ENCODE measurements around the gene GLYR1. TPM values are rescaled to one million over a fixed set of nuclear protein-coding genes. Genes with fewer than 3 reads are reported as not detected.

GLYR1 gene
- total RNA-seq, 1 experiment from 2014 or later: 117 TPM

DNA sequence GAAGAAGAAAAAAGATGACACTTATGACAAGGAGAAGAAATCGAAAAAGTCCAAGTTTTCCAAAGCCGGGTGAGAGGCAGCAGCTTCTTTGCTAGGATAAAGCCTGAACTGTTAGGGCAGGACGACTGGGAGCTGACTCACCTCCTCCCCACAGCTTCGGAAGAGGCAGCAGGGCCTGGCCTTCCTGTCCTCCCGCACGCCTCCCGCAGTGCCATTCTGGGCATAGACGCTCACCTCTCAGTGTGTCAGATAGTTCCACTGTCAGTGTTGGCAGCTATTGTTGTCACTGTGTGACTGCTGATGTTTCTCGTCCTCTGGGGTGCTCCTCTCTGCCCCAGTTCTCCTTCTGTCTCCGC, 12.8 kb upstream of the GLYR1 start:
- Mint-ChIP-seq H3K4me1 (ENCODE audit: low read depth, unreplicated experiment) (no peaks in the 10 kb centered on the region), H3K27me3 (ENCODE audit: insufficient read depth, unreplicated experiment) (no peaks in the 10 kb centered on the region), H3K9me3 (ENCODE audit: unreplicated experiment) (no peaks in the 10 kb centered on the region), H3K27ac (ENCODE audit: unreplicated experiment) (no peak overlapping the region), H3K4me3 (ENCODE audit: unreplicated experiment) (no peak overlapping the region), H3K36me3 (ENCODE audit: insufficient read depth, unreplicated experiment) (peaks cover 61% of the 10 kb centered on the region)
- intact Hi-C loops (cut with micrococcal nuclease; ENCODE audit: unreplicated experiment): no loop called here
- Histone ChIP-seq H3K36me3 (ENCODE audit: control insufficient read depth, insufficient read depth, low read length) (peaks cover 1% of the 10 kb centered on the region; the same call in 1 of the 2 replicates), H3K27me3 (replicated peaks; ENCODE audit: control insufficient read depth, insufficient read depth, low read length) (no peaks in the 10 kb centered on the region), H3K4me3 (ENCODE audit: low read depth, low read length) (no peak overlapping the region), H3K4me1 (no peaks in the 10 kb centered on the region), H3K9me3 (no peaks in the 10 kb centered on the region)
- ChIA-PET POLR2A (no interaction called here), CTCF (interaction anchor here (2.1 kb wide), 1 partner anchor 76 kb away, joined by 4 read pairs; no protein-coding TSS in a partner anchor)
- TF ChIP-seq, protein P1, sequence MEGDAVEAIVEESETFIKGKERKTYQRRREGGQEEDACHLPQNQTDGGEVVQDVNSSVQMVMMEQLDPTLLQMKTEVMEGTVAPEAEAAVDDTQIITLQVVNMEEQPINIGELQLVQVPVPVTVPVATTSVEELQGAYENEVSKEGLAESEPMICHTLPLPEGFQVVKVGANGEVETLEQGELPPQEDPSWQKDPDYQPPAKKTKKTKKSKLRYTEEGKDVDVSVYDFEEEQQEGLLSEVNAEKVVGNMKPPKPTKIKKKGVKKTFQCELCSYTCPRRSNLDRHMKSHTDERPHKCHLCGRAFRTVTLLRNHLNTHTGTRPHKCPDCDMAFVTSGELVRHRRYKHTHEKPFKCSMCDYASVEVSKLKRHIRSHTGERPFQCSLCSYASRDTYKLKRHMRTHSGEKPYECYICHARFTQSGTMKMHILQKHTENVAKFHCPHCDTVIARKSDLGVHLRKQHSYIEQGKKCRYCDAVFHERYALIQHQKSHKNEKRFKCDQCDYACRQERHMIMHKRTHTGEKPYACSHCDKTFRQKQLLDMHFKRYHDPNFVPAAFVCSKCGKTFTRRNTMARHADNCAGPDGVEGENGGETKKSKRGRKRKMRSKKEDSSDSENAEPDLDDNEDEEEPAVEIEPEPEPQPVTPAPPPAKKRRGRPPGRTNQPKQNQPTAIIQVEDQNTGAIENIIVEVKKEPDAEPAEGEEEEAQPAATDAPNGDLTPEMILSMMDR (IDR thresholded peaks at IDR 0.05; ENCODE audit: insufficient read depth in 1 of 2, low read depth in 1 of 2, low read length in 1 of 2, severe bottlenecking in 1 of 2, unreplicated experiment in 1 of 2): no peak
- no peak for DNase-seq
- no TSS peak for BruUV-seq (replicated peaks)

GRCh38 chr16:4859190-4859899, 12.3 kb upstream of the GLYR1 start:
- no TSS peak for BruUV-seq (replicated peaks)
- H3K4me3 ChIP-seq (ENCODE audit: low read depth, low read length): no peak overlapping the region
- Mint-ChIP-seq H3K36me3 (ENCODE audit: insufficient read depth, unreplicated experiment) (peaks cover 67% of the 10 kb centered on the region), H3K4me3 (ENCODE audit: unreplicated experiment) (no peak overlapping the region), H3K9me3 (ENCODE audit: unreplicated experiment) (no peaks in the 10 kb centered on the region), H3K27ac (ENCODE audit: unreplicated experiment) (no peak overlapping the region), H3K4me1 (ENCODE audit: low read depth, unreplicated experiment) (no peaks in the 10 kb centered on the region), H3K27me3 (ENCODE audit: insufficient read depth, unreplicated experiment) (no peaks in the 10 kb centered on the region)
- no peaks in the 10 kb centered on the region for H3K27me3 ChIP-seq (replicated peaks; ENCODE audit: control insufficient read depth, insufficient read depth, low read length)
- ChIA-PET POLR2A (no interaction called here), CTCF (no interaction called here)
- no peaks in the 10 kb centered on the region for H3K4me1 ChIP-seq
- H3K36me3 ChIP-seq (ENCODE audit: control insufficient read depth, insufficient read depth, low read length): peaks cover 1% of the 10 kb centered on the region; the same call in 1 of the 2 replicates
- no peaks in the 10 kb centered on the region for H3K9me3 ChIP-seq
- intact Hi-C loops (cut with micrococcal nuclease; ENCODE audit: unreplicated experiment): no loop called here
- TF ChIP-seq, protein P1 (IDR thresholded peaks at IDR 0.05; ENCODE audit: insufficient read depth in 1 of 2, low read depth in 1 of 2, low read length in 1 of 2, severe bottlenecking in 1 of 2, unreplicated experiment in 1 of 2): no peak
- DNase-seq: no peak

DNA sequence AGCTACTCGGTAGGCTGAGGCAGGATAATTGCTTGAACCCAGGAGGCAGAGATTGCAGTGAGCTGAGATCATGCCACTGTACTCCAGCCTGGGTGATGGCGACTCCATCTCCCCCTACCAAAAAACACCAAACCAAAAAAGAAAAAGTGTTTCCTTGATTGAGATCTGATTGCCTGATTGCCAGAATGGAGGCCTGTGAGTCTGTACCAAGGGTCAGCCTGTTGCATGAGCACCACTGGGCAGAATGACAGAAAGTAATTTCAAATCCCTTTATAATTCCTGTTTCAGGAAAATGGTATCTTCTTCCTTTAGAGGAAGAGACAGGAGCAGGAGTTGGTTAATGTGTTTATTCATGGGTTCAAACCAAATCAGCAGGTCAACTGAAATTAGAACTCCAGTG, 8.7 kb upstream of the GLYR1 start:
- Histone ChIP-seq H3K4me3 (ENCODE audit: low read depth, low read length) (no peak overlapping the region), H3K4me1 (peaks cover 5% of the 10 kb centered on the region), H3K36me3 (ENCODE audit: control insufficient read depth, insufficient read depth, low read length) (peaks cover 1% of the 10 kb centered on the region; the same call in 1 of the 2 replicates), H3K27me3 (replicated peaks; ENCODE audit: control insufficient read depth, insufficient read depth, low read length) (no peaks in the 10 kb centered on the region), H3K9me3 (no peaks in the 10 kb centered on the region)
- Mint-ChIP-seq H3K27me3 (ENCODE audit: insufficient read depth, unreplicated experiment) (no peaks in the 10 kb centered on the region), H3K4me1 (ENCODE audit: low read depth, unreplicated experiment) (no peaks in the 10 kb centered on the region), H3K36me3 (ENCODE audit: insufficient read depth, unreplicated experiment) (peaks cover 76% of the 10 kb centered on the region), H3K9me3 (ENCODE audit: unreplicated experiment) (no peaks in the 10 kb centered on the region), H3K27ac (ENCODE audit: unreplicated experiment) (no peak overlapping the region), H3K4me3 (ENCODE audit: unreplicated experiment) (no peak overlapping the region)
- no TSS peak for BruUV-seq (replicated peaks)
- intact Hi-C loops (cut with micrococcal nuclease; ENCODE audit: unreplicated experiment): no loop called here
- TF ChIP-seq, protein P1 (IDR thresholded peaks at IDR 0.05; ENCODE audit: insufficient read depth in 1 of 2, low read depth in 1 of 2, low read length in 1 of 2, severe bottlenecking in 1 of 2, unreplicated experiment in 1 of 2): no peak
- ChIA-PET POLR2A (no interaction called here), CTCF (no interaction called here)
- no peak for DNase-seq

All from Caco-2 (cell line).